ENCODE results near the gene ERBB4. TPM values are rescaled to one million over a fixed set of nuclear protein-coding genes. Genes with fewer than 3 reads are reported as not detected.

The ERBB4 gene
- total RNA-seq, 4 donors from 2014 or later: 5.5 to 21.0 (median 18.3) TPM

DNA sequence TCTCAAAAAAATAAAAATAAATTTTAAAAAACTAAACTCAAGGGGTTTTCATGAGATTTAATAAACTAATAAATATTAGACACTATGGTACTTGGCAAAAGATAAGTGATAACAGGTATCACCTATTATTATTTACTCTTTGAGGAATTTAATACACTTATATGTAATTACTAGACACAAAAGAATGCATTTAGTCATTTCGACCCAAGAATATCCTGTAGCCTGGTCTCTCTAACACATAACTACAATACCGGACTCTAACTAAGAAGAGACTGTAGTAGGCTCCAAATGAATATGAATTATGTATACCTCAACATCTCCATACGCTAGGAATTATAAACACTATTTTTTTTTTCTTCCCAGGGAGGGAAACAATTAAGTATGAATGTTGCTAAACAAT is 1131.5 kb downstream of the ERBB4 start:
- Histone ChIP-seq H3K27me3 (no peaks in the 10 kb centered on the region), H3K4me1 (peaks cover 9 to 12% of the 10 kb centered on the region in 2 donors), H3K4me3 (replicated peaks in 1 of 3) (no peak overlapping the region), H3K27ac (no peak overlapping the region), H3K9me3 (no peaks in the 10 kb centered on the region), H3K36me3 (no peaks in the 10 kb centered on the region)
- no peak for DNase-seq
- WGBS, 2 donors: 91 to 93% methylated on average over 3 of the region's 3 CpGs
- intact Hi-C loops (cut with DNase I): no loop called here
- TF ChIP-seq CTCF (IDR thresholded peaks at IDR 0.05): no peak
- no peak for TF ChIP-seq POLR2A (IDR thresholded peaks at IDR 0.05)

DNA sequence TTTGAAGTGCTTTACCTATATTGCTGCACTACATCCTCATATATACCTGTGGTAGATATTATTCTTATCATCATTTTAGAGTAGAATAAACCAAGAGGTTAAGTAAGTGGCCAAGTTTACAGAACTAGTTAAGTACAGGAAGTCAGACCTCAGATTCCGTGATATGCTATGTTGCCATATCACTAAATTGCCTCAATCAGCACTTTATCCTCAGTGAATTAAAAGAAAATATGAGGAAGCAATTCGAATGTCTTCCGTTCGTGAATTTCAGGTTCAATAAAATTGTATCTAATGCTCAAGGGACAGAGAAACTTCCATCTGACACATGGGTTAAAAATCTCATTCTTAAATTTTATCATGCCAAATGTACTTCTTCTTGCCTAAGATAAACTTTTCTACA is 1133.6 kb downstream of the ERBB4 start:
- TF ChIP-seq CTCF (IDR thresholded peaks at IDR 0.05) (no peak), POLR2A (IDR thresholded peaks at IDR 0.05) (no peak)
- Histone ChIP-seq H3K9me3 (no peaks in the 10 kb centered on the region), H3K27ac (no peak overlapping the region), H3K27me3 (no peaks in the 10 kb centered on the region), H3K4me1 (peaks cover 9 to 12% of the 10 kb centered on the region in 2 donors), H3K4me3 (replicated peaks in 1 of 3) (no peak overlapping the region), H3K36me3 (no peaks in the 10 kb centered on the region)
- no peak for DNase-seq
- intact Hi-C loops (cut with DNase I): no loop called here
- 90 to 95% methylated on average over 4 of the region's 4 CpGs for WGBS, 2 donors

DNA sequence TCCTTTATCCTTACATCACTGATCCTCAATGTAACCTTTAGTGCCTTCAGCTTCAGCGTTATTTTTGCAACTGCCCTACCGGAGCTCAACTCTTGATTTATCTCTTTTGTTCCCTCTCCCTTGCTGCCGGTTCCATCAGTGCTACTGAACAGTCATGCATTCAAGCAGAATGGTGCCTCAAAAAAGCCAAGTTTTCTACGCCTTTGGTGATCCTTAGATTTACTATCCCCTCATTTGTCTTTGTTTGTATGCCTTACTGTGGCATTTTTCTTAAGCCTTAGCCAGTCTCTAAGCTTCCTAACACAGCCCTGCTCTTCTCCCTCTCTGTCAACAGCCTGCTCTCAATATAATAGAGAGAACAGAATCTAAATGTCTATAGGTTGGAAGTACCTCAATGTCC is 1134.5 kb downstream of the ERBB4 start:
- H3K36me3 ChIP-seq: no peaks in the 10 kb centered on the region
- TF ChIP-seq CTCF (IDR thresholded peaks at IDR 0.05) (no peak), POLR2A (IDR thresholded peaks at IDR 0.05) (no peak)
- DNase-seq: no peak
- peaks cover 5 to 11% of the 10 kb centered on the region in 2 donors for H3K4me1 ChIP-seq
- H3K27ac ChIP-seq: no peak overlapping the region
- no peaks in the 10 kb centered on the region for H3K9me3 ChIP-seq
- no peak overlapping the region for H3K4me3 ChIP-seq (replicated peaks in 1 of 3)
- WGBS, 2 donors: 59 to 64% methylated on average over 4 of the region's 4 CpGs
- H3K27me3 ChIP-seq: no peaks in the 10 kb centered on the region
- intact Hi-C loops (cut with DNase I): no loop called here

DNA sequence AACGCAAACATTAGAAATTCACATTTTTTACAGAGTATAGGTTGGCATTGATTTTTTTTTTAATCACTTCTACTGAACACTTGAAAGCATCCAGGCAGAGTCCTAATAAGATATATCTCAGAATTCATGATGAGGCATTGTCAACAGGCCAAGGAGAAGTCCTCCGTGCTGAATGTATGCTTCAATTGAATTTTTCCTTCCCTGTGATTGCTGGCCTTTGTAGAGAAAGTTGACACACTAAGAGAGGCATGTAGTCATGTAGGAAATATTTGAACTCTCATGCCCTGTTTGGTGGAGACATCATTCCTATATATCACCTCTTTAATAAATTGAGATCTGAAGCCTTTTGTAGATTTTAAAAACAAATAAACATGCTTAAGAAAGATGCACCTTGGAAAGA is 1137.3 kb downstream of the ERBB4 start:
- no peak overlapping the region for H3K27ac ChIP-seq
- H3K4me1 ChIP-seq: no peaks in the 10 kb centered on the region
- no peaks in the 10 kb centered on the region for H3K9me3 ChIP-seq
- H3K27me3 ChIP-seq: no peaks in the 10 kb centered on the region
- intact Hi-C loops (cut with DNase I): no loop called here
- no peak for DNase-seq
- WGBS, 2 donors: 87 to 89% methylated on average over 2 of the region's 2 CpGs
- no peak for TF ChIP-seq POLR2A (IDR thresholded peaks at IDR 0.05)
- TF ChIP-seq CTCF (IDR thresholded peaks at IDR 0.05): no peak
- H3K4me3 ChIP-seq (replicated peaks in 1 of 3): no peak overlapping the region
- no peaks in the 10 kb centered on the region for H3K36me3 ChIP-seq

DNA sequence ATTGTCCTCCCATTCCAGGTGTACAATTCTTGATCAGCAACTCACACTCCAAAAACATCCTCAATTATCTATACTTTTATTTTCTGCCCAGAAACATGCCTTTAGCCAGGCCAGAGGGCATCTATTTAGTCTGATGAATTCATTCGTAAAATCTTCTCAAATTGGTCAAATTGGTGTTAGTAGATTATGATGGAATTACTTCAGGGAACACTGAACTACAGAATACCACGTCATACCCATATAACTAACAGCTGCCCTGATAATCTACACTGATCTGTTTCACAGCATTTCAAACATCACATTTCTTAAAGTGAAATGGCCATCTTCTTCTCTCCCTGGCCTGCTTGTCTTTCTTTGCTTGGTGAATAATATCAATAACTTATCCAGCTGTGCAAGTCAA is 1140.8 kb downstream of the ERBB4 start:
- H3K4me1 ChIP-seq: no peaks in the 10 kb centered on the region
- H3K36me3 ChIP-seq: no peaks in the 10 kb centered on the region
- H3K9me3 ChIP-seq: no peaks in the 10 kb centered on the region
- 79 to 88% methylated on average over 2 of the region's 2 CpGs for WGBS, 2 donors
- no peak overlapping the region for H3K27ac ChIP-seq
- H3K27me3 ChIP-seq: no peaks in the 10 kb centered on the region
- no peak overlapping the region for H3K4me3 ChIP-seq (replicated peaks in 1 of 3)
- TF ChIP-seq POLR2A (IDR thresholded peaks at IDR 0.05) (no peak), CTCF (IDR thresholded peaks at IDR 0.05) (no peak)
- DNase-seq: no peak
- intact Hi-C loops (cut with DNase I): no loop called here
